ENCODE data around the gene RNASEL. TPM values are rescaled to one million over a fixed set of nuclear protein-coding genes. Genes with fewer than 3 reads are reported as not detected.

The RNASEL gene
- polyA plus RNA-seq, 1 donor (not counting 4 experiments of a cell fraction or from before 2014, with no cell fraction given), result 4.7 TPM

GRCh38 chr1:182629080-182629479, 40.0 kb upstream of the RNASEL start:
- H3K27ac ChIP-seq (ENCODE audit: control insufficient read depth, insufficient read depth, low read length), result no peak overlapping the region
- H3K27me3 ChIP-seq (ENCODE audit: control insufficient read depth, extremely low read depth, insufficient read depth, low read length), result no peaks in the 10 kb centered on the region
- H3K9ac ChIP-seq (ENCODE audit: control insufficient read depth, extremely low read depth, insufficient read depth, low read length), result no peak overlapping the region
- dilution Hi-C loops (cut with MboI; ENCODE audit: extremely low pct_ligation_motif_present, low sequenced_read_pairs), result no loop called here
- no peaks in the 10 kb centered on the region for H3K9me3 ChIP-seq (ENCODE audit: control insufficient read depth, low read depth, low read length)
- TF ChIP-seq EZH2 (IDR thresholded peaks at IDR 0.05; ENCODE audit: low read length), result no peak
- TF ChIP-seq CTCF (optimal IDR thresholded peaks at IDR 0.05 in 1 of 3, IDR thresholded peaks at IDR 0.05 in 1 of 3, conservative IDR thresholded peaks at IDR 0.05 in 1 of 3; ENCODE audit: extremely low read depth in 1 of 3, insufficient read depth in 2 of 3, low read length in 3 of 3), result no peak
- no peaks in the 10 kb centered on the region for H4K20me1 ChIP-seq (ENCODE audit: control insufficient read depth, extremely low read depth, insufficient read depth, low read length)
- no peak overlapping the region for H2AFZ ChIP-seq (ENCODE audit: control insufficient read depth, low read length)
- H3K4me2 ChIP-seq (ENCODE audit: control insufficient read depth, extremely low read depth, insufficient read depth, low read depth, low read length), result no peak overlapping the region
- FAIRE-seq, result no peak
- no peak overlapping the region for H3K4me3 ChIP-seq (ENCODE audit: control insufficient read depth in 2 of 3, extremely low read depth in 1 of 3, insufficient read depth in 2 of 3, low read depth in 1 of 3, low read length in 3 of 3)
- H3K79me2 ChIP-seq (ENCODE audit: control insufficient read depth, insufficient read depth, low read length), result no peaks in the 10 kb centered on the region
- peaks cover 4% of the 10 kb centered on the region for H3K4me1 ChIP-seq (ENCODE audit: control insufficient read depth, extremely low read depth, insufficient read depth, low read length)
- no peaks in the 10 kb centered on the region for H3K9me1 ChIP-seq (ENCODE audit: control insufficient read depth, extremely low read depth, insufficient read depth, low read length)
- no peaks in the 10 kb centered on the region for H3K36me3 ChIP-seq (ENCODE audit: control insufficient read depth in 2 of 2, extremely low read depth in 1 of 2, insufficient read depth in 2 of 2, low read length in 2 of 2)
- DNase-seq (ENCODE audit: low read depth, low spot score), result no peak

GRCh38 chr1:182628657-182629056, 39.6 kb upstream of the RNASEL start:
- no peaks in the 10 kb centered on the region for H4K20me1 ChIP-seq (ENCODE audit: control insufficient read depth, extremely low read depth, insufficient read depth, low read length)
- no peak for FAIRE-seq
- no peaks in the 10 kb centered on the region for H3K27me3 ChIP-seq (ENCODE audit: control insufficient read depth, extremely low read depth, insufficient read depth, low read length)
- DNase-seq (ENCODE audit: low read depth, low spot score), result no peak
- no peak overlapping the region for H3K4me2 ChIP-seq (ENCODE audit: control insufficient read depth, extremely low read depth, insufficient read depth, low read depth, low read length)
- H3K9ac ChIP-seq (ENCODE audit: control insufficient read depth, extremely low read depth, insufficient read depth, low read length), result no peak overlapping the region
- no peaks in the 10 kb centered on the region for H3K9me3 ChIP-seq (ENCODE audit: control insufficient read depth, low read depth, low read length)
- TF ChIP-seq EZH2 (IDR thresholded peaks at IDR 0.05; ENCODE audit: low read length), result no peak
- no peak for TF ChIP-seq CTCF (optimal IDR thresholded peaks at IDR 0.05 in 1 of 3, IDR thresholded peaks at IDR 0.05 in 1 of 3, conservative IDR thresholded peaks at IDR 0.05 in 1 of 3; ENCODE audit: extremely low read depth in 1 of 3, insufficient read depth in 2 of 3, low read length in 3 of 3)
- peaks cover 4% of the 10 kb centered on the region for H3K4me1 ChIP-seq (ENCODE audit: control insufficient read depth, extremely low read depth, insufficient read depth, low read length)
- H2AFZ ChIP-seq (ENCODE audit: control insufficient read depth, low read length), result no peak overlapping the region
- no peak overlapping the region for H3K4me3 ChIP-seq (ENCODE audit: control insufficient read depth in 2 of 3, extremely low read depth in 1 of 3, insufficient read depth in 2 of 3, low read depth in 1 of 3, low read length in 3 of 3)
- H3K36me3 ChIP-seq (ENCODE audit: control insufficient read depth in 2 of 2, extremely low read depth in 1 of 2, insufficient read depth in 2 of 2, low read length in 2 of 2), result no peaks in the 10 kb centered on the region
- H3K27ac ChIP-seq (ENCODE audit: control insufficient read depth, insufficient read depth, low read length), result no peak overlapping the region
- H3K79me2 ChIP-seq (ENCODE audit: control insufficient read depth, insufficient read depth, low read length), result no peaks in the 10 kb centered on the region
- dilution Hi-C loops (cut with MboI; ENCODE audit: extremely low pct_ligation_motif_present, low sequenced_read_pairs), result no loop called here
- no peaks in the 10 kb centered on the region for H3K9me1 ChIP-seq (ENCODE audit: control insufficient read depth, extremely low read depth, insufficient read depth, low read length)
